SU-DHL-6 (cell line): ENCODE data around the gene MYO10.

Experiments
- CTCF ChIP-seq: fragments of 200-600 bp; sonication (generic); IDR thresholded peaks from one replicate; pipeline ENCODE4 v1.5.1; 2017; ENCODE audit warnings: antibody characterized with exemption, mild to moderate bottlenecking, low read length, moderate library complexity; ENCODE audit not compliant: insufficient read depth, poor library complexity, severe bottlenecking
- EZH2phosphoT487 ChIP-seq: fragments of 200-600 bp; sonication (generic), shearing (Covaris generic); conservative IDR thresholded peaks from 2 replicates; pipeline ENCODE4 v1.6.1; 2018; ENCODE audit warnings: mild to moderate bottlenecking, antibody characterized with exemption, low read length, moderate library complexity, mixed read lengths

- TF ChIP-seq CTCF (no peak), EZH2phosphoT487 (no peak)
Measured at GRCh38 chr5:16891033-16891432, 45.1 kb downstream of the MYO10 start.
